ENCODE results near the gene SLC32A1.

GRCh38 chr20:38764567-38765318 lies 40.5 kb downstream of the SLC32A1 start:
- TF ChIP-seq CTCF (IDR thresholded peaks at IDR 0.05 in 8 of 11, conservative IDR thresholded peaks at IDR 0.05 in 3 of 11) (no peak), POLR2AphosphoS5 (IDR thresholded peaks at IDR 0.05) (no peak)

All from spleen (tissue), 7 donors.